Activated CD8-positive, alpha-beta memory T cell treated with anti-CD3 and anti-CD28 coated beads, Interleukin-2, amount 50 U/mL, for 48 hours (primary cell): ENCODE data around the gene CAMKV.
"Not testable (repeated sequence)": the region's sequence is repeated elsewhere in the genome, so short reads cannot be mapped to it uniquely, and the experiment has no call there.

Source experiments
- DNase-seq: peaks from one replicate; pipeline ENCODE4 v3.0.0-alpha.2; 2020

CAMKV gene

GRCh38 chr3:49869525-49870126 is at the start of gene CAMKV:
Gene CAMKV (minus strand): TSS chr3:49869906. CDS start chr3:49862388, 7,518 bp downstream.
- DNase-seq = peak; percentile 70

DNA sequence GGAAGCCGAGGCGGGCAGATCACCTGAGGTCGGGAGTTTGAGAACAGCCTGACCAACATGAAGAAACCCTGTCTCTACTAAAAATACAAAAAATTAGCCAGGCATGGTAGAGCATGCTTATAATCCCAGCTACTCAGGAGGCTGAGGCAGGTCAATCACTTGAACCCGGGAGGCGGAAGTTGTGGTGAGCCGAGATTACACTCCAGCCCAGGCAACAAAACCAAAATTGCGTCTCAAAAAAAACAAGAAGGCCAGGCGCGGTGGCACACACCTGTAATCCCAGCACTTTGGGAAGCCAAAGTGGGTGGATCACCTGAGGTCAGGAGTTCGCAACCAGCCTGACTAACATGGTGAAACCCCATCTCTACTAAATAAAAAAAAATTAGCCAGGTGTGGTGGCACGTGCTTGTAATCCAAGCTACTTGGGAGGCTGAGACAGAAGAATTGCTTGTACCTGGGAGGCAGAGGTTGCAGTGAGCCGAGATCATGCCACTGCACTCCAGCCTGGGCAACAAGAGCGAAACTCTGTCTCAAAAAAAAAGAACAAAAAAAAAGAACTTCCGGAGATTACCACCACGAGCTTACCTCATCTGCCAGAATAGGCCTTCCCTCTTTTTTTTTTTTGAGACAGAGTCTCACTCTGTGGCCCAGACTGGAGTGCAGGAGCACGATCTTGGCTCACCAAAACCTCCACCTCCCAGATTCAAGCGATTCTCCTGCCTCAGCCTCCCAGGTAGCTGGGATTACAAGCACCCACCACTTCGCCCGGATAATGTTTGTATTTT is 48.3 kb upstream of the CAMKV start:
- not testable (repeated sequence) for DNase-seq

DNA sequence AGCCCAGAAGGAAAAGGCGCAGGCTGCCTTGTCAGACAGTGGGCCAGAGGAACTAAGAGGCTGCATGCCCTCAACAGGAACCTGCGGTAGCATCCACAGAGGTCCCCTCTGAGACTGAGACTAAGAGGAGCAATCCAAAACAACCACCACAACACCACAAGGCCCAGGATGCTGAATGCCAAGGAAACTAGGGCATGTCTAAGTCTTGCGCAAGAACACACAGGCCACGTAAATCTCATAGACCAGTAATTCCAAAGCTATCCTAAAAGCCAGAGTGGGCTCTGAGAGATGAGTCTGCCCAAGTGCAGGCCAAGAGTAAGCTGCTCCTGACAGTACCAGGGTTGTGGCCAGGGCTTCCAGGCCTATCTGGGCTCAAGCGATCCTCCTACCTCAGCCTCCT is 47.0 kb upstream of the CAMKV start:
- DNase-seq = no peak

DNA sequence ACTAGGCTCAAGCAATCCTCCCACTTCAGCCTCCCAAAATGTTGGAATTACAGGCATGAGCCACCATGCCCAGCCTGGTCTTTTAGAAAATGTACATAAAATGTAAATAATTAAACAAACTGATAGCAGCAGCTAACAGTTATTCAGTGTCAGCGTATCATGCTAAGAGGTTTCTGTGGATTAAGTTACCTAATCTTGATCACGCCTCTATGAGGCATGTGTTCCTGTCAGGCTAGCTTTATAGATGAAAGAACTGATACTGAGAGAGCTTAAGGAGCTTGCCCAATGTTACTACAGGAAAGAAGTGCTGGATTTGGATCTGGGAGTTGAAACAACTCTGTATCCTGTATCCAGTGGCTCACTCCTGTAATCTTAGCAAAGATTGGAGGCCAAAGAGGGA is 45.2 kb upstream of the CAMKV start:
- no peak for DNase-seq

- DNase-seq = no peak
Observed at GRCh38 chr3:49912881-49913281, 43.2 kb upstream of the CAMKV start.

GRCh38 chr3:49911611-49912010 is 41.9 kb upstream of the CAMKV start:
- no peak for DNase-seq

DNA sequence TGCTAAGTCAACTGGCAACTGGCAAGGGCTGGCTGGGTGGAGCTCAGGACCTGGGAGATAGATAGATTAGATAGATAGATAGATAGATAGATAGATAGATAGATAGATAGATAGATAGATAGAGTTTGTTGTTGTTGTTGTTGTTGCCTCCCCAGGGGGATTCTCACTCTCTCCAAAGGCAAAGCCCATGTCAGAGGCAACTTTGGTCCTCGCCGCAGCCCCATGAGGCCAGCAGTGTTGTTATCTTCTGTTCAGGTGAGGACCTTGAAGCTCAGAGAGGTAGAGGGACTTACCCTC is 41.4 kb upstream of the CAMKV start:
- no peak for DNase-seq

DNA sequence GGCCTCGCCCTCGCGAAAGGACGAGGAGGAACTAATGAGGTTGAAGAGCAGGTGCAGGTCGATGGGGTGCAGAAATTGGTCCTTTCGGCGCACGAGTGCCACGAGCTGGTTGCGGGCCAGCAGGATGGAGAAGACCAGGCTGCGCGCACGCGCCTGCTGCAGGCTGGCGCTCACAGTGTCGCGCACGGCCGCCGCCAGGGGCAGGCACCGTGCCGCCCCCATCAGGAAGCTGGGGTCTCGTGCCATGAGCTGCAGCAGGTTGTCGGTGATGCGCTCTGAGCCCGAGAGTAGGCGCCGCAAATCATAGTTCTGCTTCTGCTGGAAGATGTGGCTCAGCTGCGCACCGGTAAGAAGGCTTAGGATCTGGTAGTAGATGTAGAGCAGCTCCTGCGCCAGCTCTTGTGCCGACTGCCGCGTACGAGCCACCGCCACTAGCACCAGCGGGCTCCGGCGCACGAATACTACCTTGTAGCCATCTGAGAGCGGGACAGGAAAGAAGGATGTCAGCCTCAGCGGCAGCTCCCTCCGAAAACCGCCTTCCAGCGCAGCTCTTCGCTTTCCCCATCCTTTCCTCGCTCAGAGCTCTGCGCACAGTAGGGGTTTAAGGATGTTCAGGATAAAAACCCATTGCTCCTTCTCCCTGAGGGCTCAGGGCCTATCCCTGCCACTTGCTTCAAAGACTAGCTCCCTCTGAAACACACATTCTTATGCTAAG is 40.9 kb upstream of the CAMKV start:
- DNase-seq = no peak

- no peak for DNase-seq
Observed at GRCh38 chr3:49908373-49909199, 38.9 kb upstream of the CAMKV start.

DNA sequence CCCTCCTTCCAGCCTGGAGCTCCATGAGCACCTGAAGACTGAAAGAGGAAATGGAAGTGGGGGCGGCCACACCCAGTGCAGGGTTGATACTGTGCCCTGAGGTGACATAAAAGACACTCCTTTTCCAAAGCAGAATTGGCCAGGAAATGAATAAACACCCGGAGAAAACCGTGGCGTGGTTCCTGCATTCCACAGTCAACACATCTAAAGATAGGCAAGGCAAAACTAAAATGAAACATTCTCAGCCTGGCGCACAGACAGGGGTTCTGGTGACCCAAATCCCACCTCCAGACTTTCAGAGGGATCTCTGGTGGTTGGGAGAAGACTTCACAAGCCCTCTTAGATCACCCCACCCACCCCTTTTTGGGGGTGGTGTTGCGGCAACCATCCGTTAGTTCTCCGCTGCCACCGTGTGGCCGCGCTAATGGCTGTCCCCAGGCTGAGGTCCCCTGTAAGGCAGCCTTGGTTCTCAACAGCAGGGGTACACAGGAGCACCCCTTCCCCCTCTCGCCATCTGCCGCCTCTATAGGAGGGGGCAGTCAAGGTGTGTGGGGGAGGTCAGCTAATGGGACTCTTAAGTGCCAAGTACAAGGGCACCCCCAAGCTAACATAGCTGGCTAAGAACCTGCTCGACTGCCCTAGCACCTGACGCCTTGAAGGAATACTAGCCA is 36.5 kb upstream of the CAMKV start:
- peak; percentile 77 for DNase-seq

DNA sequence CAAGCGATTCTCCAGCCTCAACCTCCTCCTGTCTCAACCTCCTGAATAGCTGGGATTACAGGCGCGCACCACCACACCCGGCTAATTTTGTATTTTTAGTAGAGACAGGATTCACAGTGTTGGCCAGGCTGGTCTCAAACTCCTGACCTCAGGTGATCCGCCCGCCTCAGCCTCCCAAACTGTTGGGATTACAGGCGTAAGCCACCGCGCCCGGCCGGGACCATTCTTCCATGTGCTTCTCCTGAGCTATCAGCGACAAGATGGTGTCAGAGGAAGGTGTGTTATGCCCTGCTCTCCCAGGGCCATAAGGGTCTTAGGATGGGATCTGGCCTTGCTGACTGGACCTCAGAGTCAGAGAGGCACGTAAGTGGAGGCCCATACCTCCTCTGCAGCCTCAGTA is 34.7 kb upstream of the CAMKV start:
- not testable (repeated sequence) for DNase-seq

GRCh38 chr3:49903451-49904424 is 34.0 kb upstream of the CAMKV start, which contains the start of gene MST1R:
Gene MST1R (minus strand): TSS chr3:49903873. CDS start chr3:49903609, 264 bp downstream.
- DNase-seq = peak; percentile 90

- no peak for DNase-seq
Observed at GRCh38 chr3:49902511-49903345, 33.0 kb upstream of the CAMKV start.

DNA sequence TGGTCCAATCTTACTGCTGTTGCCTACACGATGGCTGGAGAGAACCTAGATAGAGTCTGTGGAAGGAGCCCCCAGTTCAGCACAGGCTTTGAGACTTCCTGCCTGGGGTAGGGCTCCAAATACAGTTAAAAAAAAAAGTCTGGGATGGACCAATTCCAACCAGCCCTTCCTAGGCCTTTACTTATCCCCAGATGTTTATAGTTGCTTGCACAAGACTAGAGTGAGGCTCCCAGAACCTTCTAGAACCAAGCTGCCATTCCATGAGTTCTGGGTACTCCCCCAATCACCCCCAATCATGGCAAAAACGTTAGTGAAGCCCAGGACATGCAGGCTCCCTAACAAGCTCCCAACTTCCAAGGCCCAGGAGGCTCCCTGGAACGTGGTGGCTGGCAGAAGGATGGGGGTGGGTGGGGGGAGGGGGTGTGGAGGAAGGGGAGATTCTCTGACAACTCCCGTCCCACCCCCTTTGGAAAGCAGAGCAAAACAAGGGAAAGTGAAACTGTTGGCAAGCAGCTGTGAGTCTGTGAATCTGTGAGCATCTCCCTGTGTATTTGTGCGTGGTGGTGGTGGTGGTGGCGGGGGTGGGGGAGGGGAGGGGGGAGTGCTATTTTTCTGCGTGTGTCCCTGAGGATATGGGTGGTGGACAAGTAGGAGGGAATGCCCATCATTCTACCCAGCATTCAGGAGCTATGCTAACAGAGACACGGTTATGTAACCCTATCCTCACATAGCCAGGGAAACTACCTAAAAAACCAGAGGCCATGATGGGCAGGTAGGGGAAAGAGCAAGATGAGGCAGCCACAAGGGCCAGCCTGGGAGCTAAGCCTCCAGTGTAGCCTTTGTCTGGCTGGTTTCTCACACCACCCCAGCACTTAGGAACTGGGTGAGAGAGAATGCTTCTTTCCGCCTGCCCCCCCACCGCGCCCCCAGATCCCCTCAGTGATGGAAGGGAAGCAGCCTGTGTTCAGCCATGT is 31.9 kb upstream of the CAMKV start:
- DNase-seq = no peak

- DNase-seq = no peak
Observed at GRCh38 chr3:49900491-49901153, 30.9 kb upstream of the CAMKV start.

DNA sequence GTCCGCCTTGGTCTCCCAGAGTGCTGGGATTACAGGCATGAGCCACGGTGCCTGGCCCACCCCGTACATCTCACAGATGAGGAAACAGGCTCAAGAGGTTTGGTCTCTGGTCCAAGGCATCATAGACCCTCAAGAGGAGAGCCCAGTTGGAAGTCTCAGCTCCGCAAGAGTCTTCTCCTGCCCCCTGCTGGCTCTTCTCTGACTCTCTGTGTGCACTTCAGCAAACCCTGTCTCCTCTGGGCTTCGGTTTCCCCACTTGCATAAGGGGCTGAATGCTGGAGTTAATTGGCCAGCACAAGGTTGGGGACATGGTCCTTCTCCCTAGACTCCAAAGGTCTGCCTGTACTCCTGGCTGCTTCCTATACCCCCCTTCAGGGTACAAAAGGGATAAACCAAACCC is 30.1 kb upstream of the CAMKV start:
- no peak for DNase-seq

DNA sequence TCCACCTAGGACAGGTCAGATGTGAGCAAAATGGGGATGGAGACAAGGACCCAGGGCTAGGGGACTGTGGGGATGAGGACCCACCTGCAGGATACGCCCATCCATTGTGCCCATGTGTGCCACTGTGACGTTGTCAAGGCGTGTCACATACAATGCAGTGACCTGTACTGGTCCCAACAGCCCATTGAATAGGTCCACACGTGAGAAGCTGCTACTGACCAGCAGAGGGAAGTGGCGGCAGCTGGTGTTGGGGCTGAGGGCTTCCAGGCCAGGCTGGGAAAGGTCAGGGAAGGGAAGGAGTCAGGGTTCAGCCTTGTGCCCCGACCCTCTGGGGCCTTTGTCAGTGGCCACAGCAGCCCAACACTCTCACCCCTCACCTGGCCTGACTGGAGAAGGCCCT is 29.3 kb upstream of the CAMKV start:
- DNase-seq = no peak

DNA sequence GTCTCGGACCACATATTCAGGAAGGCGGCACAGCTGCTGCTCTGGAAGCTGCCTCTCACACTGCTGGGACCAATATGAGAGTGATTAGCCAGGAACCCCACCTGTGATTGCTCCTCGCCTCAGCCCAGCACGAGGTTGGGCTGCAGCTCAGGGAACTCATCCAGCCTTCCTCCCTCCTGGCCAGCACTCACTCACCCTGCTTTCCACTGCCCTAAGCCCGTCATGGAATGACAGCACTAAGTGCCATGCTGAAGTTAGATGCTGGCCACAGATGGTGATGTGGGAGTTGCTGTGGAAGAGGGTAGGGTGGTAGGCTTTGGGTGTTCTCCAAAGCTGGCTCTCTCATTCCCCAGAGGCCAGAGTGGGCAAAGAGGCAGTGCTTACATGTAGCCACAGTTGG is 26.6 kb upstream of the CAMKV start:
- DNase-seq = no peak

- no peak for DNase-seq
Observed at GRCh38 chr3:49895791-49896190, 26.1 kb upstream of the CAMKV start.
